Neural cell (in vitro differentiated cells): ENCODE data around the gene GAB2. TPM values are rescaled to one million over a fixed set of nuclear protein-coding genes. Genes with fewer than 3 reads are reported as not detected.

Experiments
- H2AFZ ChIP-seq: fragments of 200-600, 300-800 bp; sonication (generic), shearing (Covaris generic); 2 replicates; pipeline ENCODE4 v1.6.0; 2014; ENCODE audit warnings: low read depth, mild to moderate bottlenecking, antibody characterized with exemption, low read length, moderate library complexity
- H3F3A ChIP-seq: fragments of 200-600 bp; shearing (Covaris generic); 2 replicates; pipeline ENCODE4 v1.6.1; 2016; ENCODE audit warnings: mild to moderate bottlenecking, moderate library complexity, mixed read lengths, antibody characterized with exemption, low read length; ENCODE audit not compliant: insufficient read depth, poor library complexity, severe bottlenecking
- H3K27ac ChIP-seq: fragments of 200-600, 300-800 bp; sonication (generic), shearing (Covaris generic); 2 replicates; pipeline ENCODE4 v1.5.1; 2014; ENCODE audit warnings: mild to moderate bottlenecking, low read length, moderate library complexity
- H3K27me3 ChIP-seq: fragments of 300-800, 200-600 bp; sonication (generic), shearing (Covaris generic); 2 replicates; pipeline ENCODE4 v1.6.0; 2014; ENCODE audit warnings: mild to moderate bottlenecking, low read depth, low read length, moderate library complexity; ENCODE audit not compliant: insufficient read depth
- H3K36me3 ChIP-seq: fragments of 300-800, 200-600 bp; sonication (generic), shearing (Covaris generic); 2 replicates; pipeline ENCODE4 v1.5.1; 2014; ENCODE audit warnings: mild to moderate bottlenecking, antibody characterized with exemption, low read length, moderate library complexity; ENCODE audit not compliant: insufficient read depth
- H3K4me2 ChIP-seq: fragments of 300-800, 200-600 bp; sonication (generic), shearing (Covaris generic); 2 replicates; pipeline ENCODE4 v1.6.0; 2014; ENCODE audit warnings: mild to moderate bottlenecking, low read length
- H3K4me3 ChIP-seq: fragments of 300-800, 200-600 bp; sonication (generic), shearing (Covaris generic); 2 replicates; pipeline ENCODE4 v1.5.1; 2014; ENCODE audit warnings: mild to moderate bottlenecking, low read length, moderate library complexity
- H3K79me2 ChIP-seq: fragments of 200-600 bp; shearing (Covaris generic); replicated peaks from 2 replicates; pipeline ENCODE4 v1.6.0; 2014; ENCODE audit warnings: mild to moderate bottlenecking, low read length, moderate library complexity; ENCODE audit not compliant: insufficient read depth
- H3K9ac ChIP-seq: fragments of 300-800, 200-600 bp; sonication (generic), shearing (Covaris generic); 2 replicates; pipeline ENCODE4 v1.6.1; 2016; ENCODE audit warnings: mild to moderate bottlenecking, low read length, mixed read lengths
- H3K9me2 ChIP-seq: fragments of 200-600 bp; shearing (Covaris generic); 2 replicates; pipeline ENCODE4 v1.6.1; 2016; ENCODE audit warnings: mild to moderate bottlenecking, low read length, mixed read lengths; ENCODE audit not compliant: insufficient read depth
- H3K9me3 ChIP-seq: fragments of 200-600, 300-800 bp; sonication (generic), shearing (Covaris generic); 2 replicates; pipeline ENCODE4 v1.6.1; 2016; ENCODE audit warnings: mild to moderate bottlenecking, mixed run types, low read length, moderate library complexity, mixed read lengths
- H4K20me1 ChIP-seq: fragments of 200-600 bp; shearing (Covaris generic); 2 replicates; pipeline ENCODE4 v1.6.1; 2016; ENCODE audit warnings: mild to moderate bottlenecking, mixed run types; ENCODE audit not compliant: insufficient read depth
- EP300 ChIP-seq: fragments of 450-650 bp; conservative IDR thresholded peaks from 2 replicates; pipeline ENCODE4 v1.6.1; 2014; ENCODE audit warnings: antibody characterized with exemption, mild to moderate bottlenecking, moderate library complexity; ENCODE audit not compliant: poor library complexity, severe bottlenecking
- EZH2 ChIP-seq: fragments of 200-600, 300-800 bp; shearing (Covaris generic), sonication (generic); IDR thresholded peaks from 2 replicates; pipeline ENCODE4 v1.6.1; 2014; ENCODE audit warnings: antibody characterized with exemption, low read length, borderline replicate concordance, mild to moderate bottlenecking; ENCODE audit not compliant: insufficient read depth, poor library complexity, severe bottlenecking
- MXI1 ChIP-seq: fragments of 450-650 bp; conservative IDR thresholded peaks from 2 replicates; pipeline ENCODE4 v1.6.1; 2014; ENCODE audit warnings: antibody characterized with exemption, mild to moderate bottlenecking; ENCODE audit not compliant: poor library complexity, severe bottlenecking
- POLR2AphosphoS5 ChIP-seq: IDR thresholded peaks from 2 replicates; pipeline ENCODE4 v1.6.1; 2012
- RAD21 ChIP-seq: fragments of 450-650 bp; conservative IDR thresholded peaks from 2 replicates; pipeline ENCODE4 v1.6.1; 2014; ENCODE audit warnings: antibody characterized with exemption, mild to moderate bottlenecking, moderate library complexity
- SMC3 ChIP-seq: fragments of 450-650 bp; conservative IDR thresholded peaks from 2 replicates; pipeline ENCODE4 v1.6.1; 2014; ENCODE audit warnings: antibody characterized with exemption, mild to moderate bottlenecking, moderate library complexity; ENCODE audit not compliant: poor library complexity
- TAF1 ChIP-seq: IDR thresholded peaks from 2 replicates; pipeline ENCODE4 v1.6.1; 2012; ENCODE audit warnings: low read depth
- polyA plus RNA-seq: library from polyadenylated mRNA; depleted of rRNA; stranded (reverse); fragments of >200 nt; gene quantifications from 2 replicates; pipeline ENCODE4 v1.2.3, GENCODE V29; 2014
- TF ChIP-seq, protein P1 (sequence below): fragments of 450-650 bp; IDR thresholded peaks from 2 replicates; pipeline ENCODE4 v1.5.1; 2014; ENCODE audit warnings: antibody characterized with exemption, mild to moderate bottlenecking, moderate library complexity; ENCODE audit not compliant: poor library complexity, severe bottlenecking
- TF ChIP-seq, protein P2 (sequence below): IDR thresholded peaks from 2 replicates; pipeline ENCODE4 v1.6.1; 2012; ENCODE audit warnings: borderline replicate concordance

GAB2 gene
- polyA plus RNA-seq, 1 donor from 2014 or later = 21.9 TPM

DNA sequence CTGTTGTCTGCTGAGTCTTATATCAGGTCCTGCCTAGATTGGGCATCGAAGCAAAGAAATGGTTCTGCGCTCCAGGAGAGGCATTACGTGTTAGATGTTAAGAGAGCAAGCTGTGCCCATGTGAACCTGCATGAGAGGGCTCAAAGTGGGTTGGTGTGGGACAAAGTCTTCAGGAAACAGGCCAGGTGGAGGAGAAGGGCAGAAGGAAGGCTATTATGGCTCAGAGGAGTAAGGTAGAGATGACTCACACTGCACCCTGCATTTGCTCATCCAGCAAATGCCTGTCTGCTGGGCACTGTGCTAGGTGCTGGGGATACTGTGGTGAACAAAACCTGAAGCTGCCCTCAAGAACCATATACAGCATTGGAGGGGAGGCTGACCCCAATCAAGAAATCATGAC lies 223.1 kb downstream of the GAB2 start:
- no peaks in the 10 kb centered on the region for H4K20me1 ChIP-seq
- H3K27ac ChIP-seq = no peak overlapping the region
- H2AFZ ChIP-seq = no peak overlapping the region
- H3K79me2 ChIP-seq = peaks cover 7% of the 10 kb centered on the region
- H3K4me3 ChIP-seq = no peak overlapping the region
- TF ChIP-seq, protein P1, sequence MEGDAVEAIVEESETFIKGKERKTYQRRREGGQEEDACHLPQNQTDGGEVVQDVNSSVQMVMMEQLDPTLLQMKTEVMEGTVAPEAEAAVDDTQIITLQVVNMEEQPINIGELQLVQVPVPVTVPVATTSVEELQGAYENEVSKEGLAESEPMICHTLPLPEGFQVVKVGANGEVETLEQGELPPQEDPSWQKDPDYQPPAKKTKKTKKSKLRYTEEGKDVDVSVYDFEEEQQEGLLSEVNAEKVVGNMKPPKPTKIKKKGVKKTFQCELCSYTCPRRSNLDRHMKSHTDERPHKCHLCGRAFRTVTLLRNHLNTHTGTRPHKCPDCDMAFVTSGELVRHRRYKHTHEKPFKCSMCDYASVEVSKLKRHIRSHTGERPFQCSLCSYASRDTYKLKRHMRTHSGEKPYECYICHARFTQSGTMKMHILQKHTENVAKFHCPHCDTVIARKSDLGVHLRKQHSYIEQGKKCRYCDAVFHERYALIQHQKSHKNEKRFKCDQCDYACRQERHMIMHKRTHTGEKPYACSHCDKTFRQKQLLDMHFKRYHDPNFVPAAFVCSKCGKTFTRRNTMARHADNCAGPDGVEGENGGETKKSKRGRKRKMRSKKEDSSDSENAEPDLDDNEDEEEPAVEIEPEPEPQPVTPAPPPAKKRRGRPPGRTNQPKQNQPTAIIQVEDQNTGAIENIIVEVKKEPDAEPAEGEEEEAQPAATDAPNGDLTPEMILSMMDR = no peak
- TF ChIP-seq MXI1 (no peak), SMC3 (no peak), RAD21 (no peak), EP300 (no peak), POLR2AphosphoS5 (no peak), TAF1 (no peak)
- TF ChIP-seq, protein P2, sequence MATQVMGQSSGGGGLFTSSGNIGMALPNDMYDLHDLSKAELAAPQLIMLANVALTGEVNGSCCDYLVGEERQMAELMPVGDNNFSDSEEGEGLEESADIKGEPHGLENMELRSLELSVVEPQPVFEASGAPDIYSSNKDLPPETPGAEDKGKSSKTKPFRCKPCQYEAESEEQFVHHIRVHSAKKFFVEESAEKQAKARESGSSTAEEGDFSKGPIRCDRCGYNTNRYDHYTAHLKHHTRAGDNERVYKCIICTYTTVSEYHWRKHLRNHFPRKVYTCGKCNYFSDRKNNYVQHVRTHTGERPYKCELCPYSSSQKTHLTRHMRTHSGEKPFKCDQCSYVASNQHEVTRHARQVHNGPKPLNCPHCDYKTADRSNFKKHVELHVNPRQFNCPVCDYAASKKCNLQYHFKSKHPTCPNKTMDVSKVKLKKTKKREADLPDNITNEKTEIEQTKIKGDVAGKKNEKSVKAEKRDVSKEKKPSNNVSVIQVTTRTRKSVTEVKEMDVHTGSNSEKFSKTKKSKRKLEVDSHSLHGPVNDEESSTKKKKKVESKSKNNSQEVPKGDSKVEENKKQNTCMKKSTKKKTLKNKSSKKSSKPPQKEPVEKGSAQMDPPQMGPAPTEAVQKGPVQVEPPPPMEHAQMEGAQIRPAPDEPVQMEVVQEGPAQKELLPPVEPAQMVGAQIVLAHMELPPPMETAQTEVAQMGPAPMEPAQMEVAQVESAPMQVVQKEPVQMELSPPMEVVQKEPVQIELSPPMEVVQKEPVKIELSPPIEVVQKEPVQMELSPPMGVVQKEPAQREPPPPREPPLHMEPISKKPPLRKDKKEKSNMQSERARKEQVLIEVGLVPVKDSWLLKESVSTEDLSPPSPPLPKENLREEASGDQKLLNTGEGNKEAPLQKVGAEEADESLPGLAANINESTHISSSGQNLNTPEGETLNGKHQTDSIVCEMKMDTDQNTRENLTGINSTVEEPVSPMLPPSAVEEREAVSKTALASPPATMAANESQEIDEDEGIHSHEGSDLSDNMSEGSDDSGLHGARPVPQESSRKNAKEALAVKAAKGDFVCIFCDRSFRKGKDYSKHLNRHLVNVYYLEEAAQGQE = no peak
- no peak overlapping the region for H3K4me2 ChIP-seq
- no peaks in the 10 kb centered on the region for H3K27me3 ChIP-seq
- no peaks in the 10 kb centered on the region for H3F3A ChIP-seq
- no peak overlapping the region for H3K9ac ChIP-seq
- H3K9me2 ChIP-seq = no peaks in the 10 kb centered on the region
- no peaks in the 10 kb centered on the region for H3K36me3 ChIP-seq
- H3K9me3 ChIP-seq = no peaks in the 10 kb centered on the region

DNA sequence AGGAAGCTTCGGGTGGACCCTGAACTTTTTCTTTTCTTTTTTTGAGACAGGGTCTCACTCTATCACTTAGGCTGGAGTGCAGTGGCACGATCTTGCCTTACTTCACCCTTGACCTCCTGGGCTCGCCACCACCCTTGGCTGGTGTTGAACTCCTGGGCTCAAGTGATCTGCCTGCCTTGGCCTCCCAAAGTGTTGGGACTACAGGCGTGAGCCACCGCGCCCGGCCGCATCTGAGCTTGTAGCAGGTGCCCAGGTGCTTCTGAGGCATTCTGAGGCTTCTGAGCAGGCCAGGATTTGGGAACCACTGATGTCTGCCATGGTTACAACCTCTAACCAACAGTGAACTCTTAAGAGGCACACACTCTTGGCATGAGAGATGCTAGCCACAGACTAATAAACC lies 223.8 kb downstream of the GAB2 start:
- Histone ChIP-seq H3K9me2 (no peaks in the 10 kb centered on the region), H3K79me2 (peaks cover 14% of the 10 kb centered on the region), H3K9me3 (no peaks in the 10 kb centered on the region), H4K20me1 (no peaks in the 10 kb centered on the region), H3K27ac (no peak overlapping the region), H3K27me3 (no peaks in the 10 kb centered on the region), H3K36me3 (no peaks in the 10 kb centered on the region), H3K9ac (no peak overlapping the region), H3F3A (no peaks in the 10 kb centered on the region), H2AFZ (no peak overlapping the region), H3K4me2 (no peak overlapping the region), H3K4me3 (no peak overlapping the region)
- TF ChIP-seq SMC3 (no peak), EP300 (no peak), TAF1 (no peak), POLR2AphosphoS5 (no peak), RAD21 (no peak), MXI1 (no peak), EZH2 (no peak)
- TF ChIP-seq, protein P2 = no peak
- TF ChIP-seq, protein P1 = no peak
